GM23338 (cell line): ENCODE results near the gene SEMG1.

Source experiments
- CREB1 ChIP-seq: fragments of 250-450 bp; sonication (Bioruptor Pico); IDR thresholded peaks from 2 replicates; pipeline ENCODE4 v1.5.0; 2020; ENCODE audit warnings: low read depth, mild to moderate bottlenecking, moderate library complexity
- EZH2 ChIP-seq: fragments of 200-600 bp; sonication (generic); IDR thresholded peaks from one replicate; pipeline ENCODE4 v1.8.0; 2017; ENCODE audit warnings: antibody characterized with exemption, mild to moderate bottlenecking, low read depth; ENCODE audit not compliant: unreplicated experiment
- JUNB ChIP-seq: IDR thresholded peaks from one replicate; pipeline ENCODE4 v1.6.1; 2016; ENCODE audit warnings: antibody characterized with exemption; ENCODE audit not compliant: unreplicated experiment
- POLR2AphosphoS5 ChIP-seq: IDR thresholded peaks from 2 replicates; pipeline ENCODE4 v1.6.1; 2016; ENCODE audit warnings: antibody characterized with exemption, low read depth
- TF ChIP-seq, protein P1 (sequence below), 2 experiments: fragments of 200-600 bp in 1 of 2; sonication (generic) in 1 of 2; conservative IDR thresholded peaks; 2 replicates each; pipeline versions ENCODE4 v1.5.1 to v1.6.1; 2016 to 2017; ENCODE audit warnings: antibody characterized with exemption in 2 of 2, low read depth in 2 of 2, mild to moderate bottlenecking in 2 of 2, moderate library complexity in 1 of 2
- TF ChIP-seq, protein P2 (sequence below): IDR thresholded peaks from one replicate; pipeline ENCODE4 v1.6.1; 2018; ENCODE audit warnings: antibody characterized with exemption; ENCODE audit not compliant: unreplicated experiment

DNA sequence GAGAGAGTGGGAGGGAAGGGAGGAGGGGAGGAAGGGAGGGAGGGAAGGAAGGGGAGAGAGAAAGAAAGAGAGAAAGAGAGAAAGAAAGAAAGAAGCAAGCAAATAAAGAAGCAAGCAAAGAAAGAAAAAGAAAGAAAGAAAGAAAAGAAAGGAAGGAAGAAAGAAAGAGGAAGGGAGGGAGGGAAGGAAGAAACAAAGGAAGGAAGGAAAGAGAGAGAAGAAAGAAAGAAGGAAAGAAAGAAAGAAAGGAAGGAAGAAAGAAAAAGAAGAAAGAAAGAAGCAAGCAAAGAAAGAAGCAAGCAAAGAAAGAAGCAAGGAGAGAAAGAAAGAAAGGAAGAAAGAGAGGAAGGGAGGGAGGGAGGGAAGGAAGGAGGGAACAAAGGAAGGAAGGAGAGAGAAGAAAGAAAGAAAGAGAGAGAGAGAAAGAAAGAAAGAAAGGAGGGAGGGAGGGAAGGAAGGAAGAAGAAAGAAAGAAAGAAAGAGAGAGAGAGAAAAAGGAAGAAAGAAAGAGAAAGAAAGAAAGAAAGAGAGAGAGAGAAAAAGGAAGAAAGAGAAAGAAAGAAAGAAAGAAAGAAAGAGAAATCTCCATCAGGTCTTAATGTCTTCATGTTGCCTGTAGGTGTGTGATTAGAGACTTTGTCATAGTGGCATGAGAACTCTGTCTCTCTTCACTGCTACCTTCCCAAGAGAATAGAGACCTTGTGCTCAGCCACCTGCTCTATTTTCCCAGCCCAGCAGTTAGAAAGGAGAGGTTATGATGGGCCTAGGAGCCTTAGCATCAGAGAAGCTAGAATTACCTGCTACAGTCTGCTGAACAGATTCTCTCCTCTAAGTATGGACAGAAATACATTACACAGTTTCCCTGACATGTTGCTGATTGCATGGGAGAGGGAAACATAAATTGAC lies 5.0 kb downstream of the SEMG1 start:
- TF ChIP-seq, protein P1, sequence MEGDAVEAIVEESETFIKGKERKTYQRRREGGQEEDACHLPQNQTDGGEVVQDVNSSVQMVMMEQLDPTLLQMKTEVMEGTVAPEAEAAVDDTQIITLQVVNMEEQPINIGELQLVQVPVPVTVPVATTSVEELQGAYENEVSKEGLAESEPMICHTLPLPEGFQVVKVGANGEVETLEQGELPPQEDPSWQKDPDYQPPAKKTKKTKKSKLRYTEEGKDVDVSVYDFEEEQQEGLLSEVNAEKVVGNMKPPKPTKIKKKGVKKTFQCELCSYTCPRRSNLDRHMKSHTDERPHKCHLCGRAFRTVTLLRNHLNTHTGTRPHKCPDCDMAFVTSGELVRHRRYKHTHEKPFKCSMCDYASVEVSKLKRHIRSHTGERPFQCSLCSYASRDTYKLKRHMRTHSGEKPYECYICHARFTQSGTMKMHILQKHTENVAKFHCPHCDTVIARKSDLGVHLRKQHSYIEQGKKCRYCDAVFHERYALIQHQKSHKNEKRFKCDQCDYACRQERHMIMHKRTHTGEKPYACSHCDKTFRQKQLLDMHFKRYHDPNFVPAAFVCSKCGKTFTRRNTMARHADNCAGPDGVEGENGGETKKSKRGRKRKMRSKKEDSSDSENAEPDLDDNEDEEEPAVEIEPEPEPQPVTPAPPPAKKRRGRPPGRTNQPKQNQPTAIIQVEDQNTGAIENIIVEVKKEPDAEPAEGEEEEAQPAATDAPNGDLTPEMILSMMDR (conservative IDR thresholded peaks at IDR 0.05; ENCODE audit: low read depth in 2 of 2), result no peak
- TF ChIP-seq POLR2AphosphoS5, result no peak
- no peak for TF ChIP-seq CREB1
- TF ChIP-seq, protein P2, sequence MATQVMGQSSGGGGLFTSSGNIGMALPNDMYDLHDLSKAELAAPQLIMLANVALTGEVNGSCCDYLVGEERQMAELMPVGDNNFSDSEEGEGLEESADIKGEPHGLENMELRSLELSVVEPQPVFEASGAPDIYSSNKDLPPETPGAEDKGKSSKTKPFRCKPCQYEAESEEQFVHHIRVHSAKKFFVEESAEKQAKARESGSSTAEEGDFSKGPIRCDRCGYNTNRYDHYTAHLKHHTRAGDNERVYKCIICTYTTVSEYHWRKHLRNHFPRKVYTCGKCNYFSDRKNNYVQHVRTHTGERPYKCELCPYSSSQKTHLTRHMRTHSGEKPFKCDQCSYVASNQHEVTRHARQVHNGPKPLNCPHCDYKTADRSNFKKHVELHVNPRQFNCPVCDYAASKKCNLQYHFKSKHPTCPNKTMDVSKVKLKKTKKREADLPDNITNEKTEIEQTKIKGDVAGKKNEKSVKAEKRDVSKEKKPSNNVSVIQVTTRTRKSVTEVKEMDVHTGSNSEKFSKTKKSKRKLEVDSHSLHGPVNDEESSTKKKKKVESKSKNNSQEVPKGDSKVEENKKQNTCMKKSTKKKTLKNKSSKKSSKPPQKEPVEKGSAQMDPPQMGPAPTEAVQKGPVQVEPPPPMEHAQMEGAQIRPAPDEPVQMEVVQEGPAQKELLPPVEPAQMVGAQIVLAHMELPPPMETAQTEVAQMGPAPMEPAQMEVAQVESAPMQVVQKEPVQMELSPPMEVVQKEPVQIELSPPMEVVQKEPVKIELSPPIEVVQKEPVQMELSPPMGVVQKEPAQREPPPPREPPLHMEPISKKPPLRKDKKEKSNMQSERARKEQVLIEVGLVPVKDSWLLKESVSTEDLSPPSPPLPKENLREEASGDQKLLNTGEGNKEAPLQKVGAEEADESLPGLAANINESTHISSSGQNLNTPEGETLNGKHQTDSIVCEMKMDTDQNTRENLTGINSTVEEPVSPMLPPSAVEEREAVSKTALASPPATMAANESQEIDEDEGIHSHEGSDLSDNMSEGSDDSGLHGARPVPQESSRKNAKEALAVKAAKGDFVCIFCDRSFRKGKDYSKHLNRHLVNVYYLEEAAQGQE, result no peak
- no peak for TF ChIP-seq EZH2
- no peak for TF ChIP-seq JUNB
